Jurkat, Clone E6-1 (cell line): ENCODE data around the gene MRPS18B.

ENCODE experiments used
- DNase-seq: peaks from one replicate; pipeline ENCODE4 v3.0.0-alpha.2; 2011; ENCODE audit warnings: low read depth, low spot score
- H3K4me3 ChIP-seq: 2 replicates; pipeline ENCODE4 v1.5.1; 2011; ENCODE audit warnings: mild to moderate bottlenecking, low read length, control low read depth, moderate library complexity

MRPS18B gene

DNA sequence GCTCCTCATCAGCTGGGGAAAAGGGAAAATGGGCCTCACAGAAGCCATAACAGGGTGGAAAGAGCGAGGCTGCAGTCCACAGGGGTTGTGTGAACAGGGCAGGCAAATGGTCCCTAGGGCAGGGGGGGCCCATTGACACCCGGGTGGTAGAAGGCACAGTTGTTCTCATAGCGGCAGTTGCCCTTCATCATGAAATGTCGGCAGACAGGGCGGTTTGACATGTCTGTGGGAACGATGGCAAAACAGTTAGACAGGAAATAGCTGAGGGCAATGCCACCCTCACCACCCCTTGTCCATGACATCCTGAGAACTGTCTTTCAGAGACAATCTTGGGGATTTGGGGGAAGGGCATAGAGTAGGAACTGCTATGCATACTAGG, 16.2 kb upstream of the MRPS18B start:
- H3K4me3 ChIP-seq: peak overlapping the region; percentile 28
- DNase-seq: peak; percentile 93

DNA sequence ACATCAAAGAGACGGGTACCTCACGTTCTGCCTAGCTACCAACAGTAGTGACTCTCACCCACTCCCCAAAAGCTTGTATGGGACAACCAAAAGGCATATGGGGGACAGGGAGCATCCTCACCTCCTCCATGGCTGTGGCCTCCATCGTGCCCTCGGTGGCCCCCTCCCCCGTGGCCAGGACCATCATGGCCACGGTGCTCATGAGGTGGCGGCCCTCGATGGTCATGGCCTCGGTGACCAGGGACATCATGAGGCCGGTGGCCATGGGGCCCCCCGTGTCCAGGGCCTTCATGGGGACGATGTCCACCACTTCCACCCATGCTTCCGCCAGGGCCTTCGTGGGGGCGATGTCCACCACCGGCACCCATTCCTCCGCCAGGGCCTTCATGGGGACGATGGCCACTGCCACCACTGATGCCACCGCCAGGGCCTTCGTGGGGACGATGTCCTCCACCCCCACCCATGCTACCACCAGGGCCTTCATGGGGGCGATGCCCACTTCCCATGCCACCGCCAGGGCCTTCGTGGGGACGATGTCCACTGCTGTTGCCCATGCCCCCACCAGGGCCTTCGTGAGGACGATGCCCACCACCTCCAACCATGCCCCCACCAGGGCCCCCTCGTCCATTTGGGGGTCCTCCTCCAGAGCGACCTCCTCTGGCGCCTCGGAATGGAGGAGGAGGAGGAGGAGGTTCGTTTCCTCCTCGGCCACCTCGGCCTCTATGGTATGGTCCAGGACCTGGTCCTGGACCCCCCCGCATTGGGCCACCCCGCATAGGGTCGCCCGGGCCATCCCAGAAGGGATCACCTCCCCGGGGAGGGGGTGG, 15.6 kb upstream of the MRPS18B start:
- peak overlapping the region; percentile 28 for H3K4me3 ChIP-seq
- DNase-seq: no peak

DNA sequence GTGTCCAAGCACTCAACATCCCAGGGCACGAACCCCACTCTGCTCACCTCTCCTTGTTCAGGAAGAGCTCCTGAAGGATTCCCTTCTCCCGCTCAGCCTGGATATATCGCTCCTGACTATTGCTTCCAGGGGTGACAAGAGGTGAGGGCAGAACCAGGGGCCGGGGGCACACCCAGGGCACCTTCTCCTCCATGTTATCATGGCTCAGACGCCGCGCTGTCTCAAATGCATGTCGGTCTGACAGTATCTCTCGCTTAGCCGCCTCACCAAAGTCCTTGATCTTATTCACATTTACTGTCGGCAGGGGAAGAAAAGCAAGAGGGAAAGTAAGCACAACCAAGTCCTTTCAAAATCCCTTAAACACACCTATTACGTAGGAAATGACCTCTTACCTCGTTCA, 13.7 kb upstream of the MRPS18B start:
- DNase-seq: no peak
- H3K4me3 ChIP-seq: no peak overlapping the region

DNA sequence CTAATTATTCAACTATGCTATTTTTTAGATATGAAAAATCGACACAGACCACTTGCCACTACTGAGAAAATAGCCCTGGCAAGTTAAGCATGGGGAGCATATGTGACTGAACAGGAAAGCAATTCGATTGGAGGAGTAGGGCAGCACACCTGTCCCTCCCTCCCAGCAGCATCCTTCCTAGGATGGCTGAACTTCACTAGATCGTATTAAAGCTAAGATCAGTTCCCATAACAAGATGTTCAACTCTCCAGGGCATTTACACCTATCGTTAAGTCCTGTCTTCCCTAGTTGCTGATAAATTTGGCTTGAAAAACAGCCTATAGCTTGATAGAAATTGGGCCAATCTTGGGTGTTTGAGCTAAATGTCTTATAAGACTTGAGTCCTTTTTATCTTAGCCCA, 7.6 kb upstream of the MRPS18B start:
- DNase-seq: no peak
- no peak overlapping the region for H3K4me3 ChIP-seq

DNA sequence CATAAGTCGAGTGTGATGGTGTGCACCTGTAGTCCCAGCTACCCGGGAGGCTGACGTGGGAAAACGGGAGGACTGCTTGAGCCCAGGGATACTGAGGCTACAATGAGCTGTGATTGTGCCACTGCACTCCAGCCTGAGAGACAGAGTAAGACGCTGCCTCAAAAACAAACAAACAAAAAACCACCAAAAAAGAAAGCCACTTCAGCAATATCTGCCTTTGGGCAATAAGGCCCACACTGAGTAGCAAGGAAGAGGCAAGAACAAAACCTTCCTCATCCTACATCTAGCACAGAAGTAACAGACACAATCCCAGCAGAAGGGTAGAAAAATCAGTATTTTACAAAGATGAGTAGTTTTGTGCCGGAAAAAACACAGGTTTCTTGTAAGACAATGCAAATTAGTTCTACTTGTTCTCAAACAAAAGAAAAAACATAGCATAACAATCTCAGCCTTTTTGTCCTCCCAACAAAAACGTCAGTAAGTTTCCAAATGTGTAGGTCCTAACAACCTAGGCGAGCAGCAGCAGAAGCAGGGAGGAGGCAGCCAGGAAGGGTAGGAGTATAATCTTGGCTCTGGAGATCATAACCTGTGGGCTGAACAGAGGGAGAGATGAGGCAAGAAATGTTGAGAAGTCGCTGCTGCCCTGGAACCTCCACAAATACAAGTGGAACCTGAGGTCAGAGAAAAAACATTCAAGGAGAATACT, 6.3 kb upstream of the MRPS18B start:
- H3K4me3 ChIP-seq: no peak overlapping the region
- DNase-seq: no peak

DNA sequence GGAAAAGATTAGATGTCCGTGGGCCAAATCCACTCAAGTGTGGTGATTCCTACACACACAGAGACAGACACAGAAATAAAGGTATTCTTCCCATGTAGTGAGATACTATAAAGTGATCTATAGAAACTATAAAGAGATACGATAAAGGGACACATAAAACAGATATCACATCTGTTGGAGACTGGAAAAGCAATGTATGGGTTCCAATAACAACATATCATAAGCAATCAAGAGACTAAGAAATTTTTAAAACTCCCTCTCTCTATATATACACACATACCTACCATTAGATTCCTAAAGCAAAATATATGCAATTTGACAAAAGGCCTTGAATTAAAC, 5.8 kb upstream of the MRPS18B start:
- H3K4me3 ChIP-seq: no peak overlapping the region
- DNase-seq: no peak

DNA sequence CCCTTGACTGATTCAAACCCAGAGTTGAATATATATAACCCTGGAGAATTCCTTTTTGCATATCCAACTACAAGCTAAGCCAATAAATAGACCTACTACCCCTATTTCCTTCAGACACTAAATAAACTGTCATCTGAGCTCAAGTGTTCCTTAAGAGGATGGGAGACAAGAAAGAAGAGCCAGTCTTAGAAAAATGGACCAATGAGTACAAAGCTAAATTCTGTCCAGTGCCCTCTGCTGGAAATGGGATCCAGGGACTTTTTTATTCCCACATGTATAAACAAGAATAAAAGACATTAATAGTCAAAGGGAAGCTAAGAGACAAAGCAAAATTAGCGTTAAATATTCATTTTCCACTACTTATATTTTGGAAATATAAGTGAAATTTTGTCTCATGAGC, 5.4 kb upstream of the MRPS18B start:
- DNase-seq: no peak

DNA sequence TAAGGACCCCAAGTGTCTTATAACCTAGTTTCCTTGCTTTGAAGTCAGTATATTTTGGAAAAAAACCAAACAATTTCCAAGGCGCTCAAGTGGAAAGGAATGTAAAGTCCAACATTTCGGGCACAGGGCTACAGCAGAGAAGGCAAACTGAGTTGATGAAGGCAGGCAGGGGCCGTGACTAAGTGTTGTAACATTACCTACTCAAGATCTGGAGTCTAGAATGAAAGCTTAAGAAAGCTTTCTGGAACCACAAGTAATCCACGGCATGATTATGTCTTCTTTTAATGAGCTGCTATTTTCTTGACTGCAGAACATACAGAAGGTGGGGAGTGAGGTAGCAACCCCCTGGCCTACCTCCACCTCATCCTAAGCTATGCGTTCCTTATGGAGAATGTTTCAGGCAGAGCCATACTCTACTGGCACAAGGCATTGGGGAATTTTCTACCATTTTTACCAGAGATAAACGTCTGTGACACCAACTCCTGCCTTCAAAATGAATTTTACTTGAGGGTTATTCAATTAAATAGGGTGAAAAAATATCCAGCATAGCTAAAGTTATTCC, 4.9 kb upstream of the MRPS18B start:
- DNase-seq: no peak
- H3K4me3 ChIP-seq: no peak overlapping the region

More for the DNA sequence above, 5.4 kb upstream of the MRPS18B start:
- H3K4me3 ChIP-seq: no peak overlapping the region

DNA sequence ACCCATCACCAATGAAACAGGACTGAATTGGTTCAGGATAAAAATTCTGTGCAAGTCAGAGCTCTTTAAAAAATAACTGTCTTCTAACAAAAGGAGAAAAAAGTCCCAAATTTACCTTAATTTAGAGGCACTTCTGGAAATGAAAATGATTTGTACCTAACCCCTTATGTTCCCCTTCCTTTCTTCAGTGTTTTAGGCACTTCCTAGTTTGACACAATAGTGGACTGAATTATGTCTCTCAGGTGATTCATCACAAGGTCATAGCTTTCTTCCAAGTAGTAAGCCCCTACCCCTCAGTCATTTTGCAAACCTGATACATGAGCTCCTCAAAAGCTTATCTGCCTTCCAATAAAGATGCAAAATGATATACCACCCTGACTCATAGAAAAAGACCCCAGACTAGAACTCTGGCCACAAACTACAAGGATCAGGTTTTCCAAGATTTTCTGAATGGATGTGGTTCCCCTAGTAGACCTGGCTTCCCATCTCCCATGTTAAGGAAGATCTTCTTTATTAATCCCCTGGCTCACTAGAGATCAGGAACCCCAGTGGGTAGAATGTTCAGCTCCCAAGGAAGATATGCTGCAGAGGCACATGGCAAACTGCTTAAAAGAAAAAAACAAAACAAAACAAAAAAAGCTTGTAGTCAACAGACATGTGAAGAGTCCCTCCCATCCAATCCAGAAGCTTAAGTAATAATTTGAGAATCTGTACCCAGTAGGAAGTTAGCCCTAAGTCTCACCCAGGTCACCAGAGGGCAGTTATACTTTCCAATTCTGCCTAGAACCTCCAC, 4.2 kb upstream of the MRPS18B start:
- DNase-seq: no peak
- H3K4me3 ChIP-seq: no peak overlapping the region

DNA sequence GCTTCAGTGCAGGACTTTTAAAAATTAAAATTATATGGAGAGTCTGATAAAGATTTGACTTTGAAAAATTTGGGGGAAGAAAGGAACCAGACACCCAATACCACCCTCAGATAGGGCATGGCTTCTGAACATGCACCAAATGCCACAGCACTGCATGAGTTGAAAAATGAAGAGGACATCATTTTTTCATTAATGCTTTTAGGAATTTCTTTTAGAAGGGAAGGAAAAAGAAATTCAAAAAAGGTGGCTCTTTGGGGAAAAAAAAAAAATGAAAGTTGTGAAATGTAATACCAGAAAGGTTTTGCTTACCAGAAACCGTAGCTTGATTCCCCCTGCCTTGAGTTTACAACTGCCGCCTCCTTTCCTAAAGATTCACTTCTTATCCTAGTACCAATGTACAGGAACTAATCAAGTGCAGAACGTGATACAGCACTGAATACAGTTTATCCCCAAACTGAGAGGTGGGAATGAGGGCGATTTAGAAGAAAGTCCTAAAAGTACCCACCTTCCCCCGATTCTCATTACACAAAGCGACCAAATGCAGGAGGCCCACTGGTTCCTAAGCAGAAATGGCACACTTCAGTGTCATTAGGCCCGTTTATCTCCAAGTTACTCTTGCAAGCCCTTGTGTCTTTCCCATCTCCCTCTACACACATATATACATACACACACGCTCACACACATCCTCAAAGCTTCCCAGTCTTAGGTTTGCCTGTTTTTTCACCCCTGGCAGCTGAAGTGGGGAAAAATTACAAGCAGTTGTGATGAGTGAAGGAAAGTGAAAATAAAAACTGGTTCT, 3.4 kb upstream of the MRPS18B start:
- no peak for DNase-seq
- H3K4me3 ChIP-seq: peak overlapping the region; percentile 96

DNA sequence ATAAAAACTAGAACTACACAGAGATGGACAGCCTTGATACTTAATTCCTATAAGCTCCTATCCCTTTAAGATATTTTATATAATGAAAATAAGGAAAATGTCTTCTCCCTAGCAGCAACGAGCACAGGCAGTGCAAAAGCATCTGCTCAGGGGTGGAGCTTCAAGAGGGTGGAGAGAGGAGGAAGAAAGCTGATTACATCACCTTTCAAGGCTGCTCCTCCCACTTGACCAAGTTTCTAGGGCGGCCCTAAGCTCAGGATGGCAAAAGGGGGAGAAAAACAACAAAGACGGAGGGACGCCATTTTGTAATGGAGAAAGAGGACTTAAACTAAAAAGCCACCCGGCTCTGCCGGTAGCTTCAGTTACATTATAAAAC, 2.8 kb upstream of the MRPS18B start:
- peak overlapping the region; percentile 96 for H3K4me3 ChIP-seq
- peak; percentile 98 for DNase-seq

DNA sequence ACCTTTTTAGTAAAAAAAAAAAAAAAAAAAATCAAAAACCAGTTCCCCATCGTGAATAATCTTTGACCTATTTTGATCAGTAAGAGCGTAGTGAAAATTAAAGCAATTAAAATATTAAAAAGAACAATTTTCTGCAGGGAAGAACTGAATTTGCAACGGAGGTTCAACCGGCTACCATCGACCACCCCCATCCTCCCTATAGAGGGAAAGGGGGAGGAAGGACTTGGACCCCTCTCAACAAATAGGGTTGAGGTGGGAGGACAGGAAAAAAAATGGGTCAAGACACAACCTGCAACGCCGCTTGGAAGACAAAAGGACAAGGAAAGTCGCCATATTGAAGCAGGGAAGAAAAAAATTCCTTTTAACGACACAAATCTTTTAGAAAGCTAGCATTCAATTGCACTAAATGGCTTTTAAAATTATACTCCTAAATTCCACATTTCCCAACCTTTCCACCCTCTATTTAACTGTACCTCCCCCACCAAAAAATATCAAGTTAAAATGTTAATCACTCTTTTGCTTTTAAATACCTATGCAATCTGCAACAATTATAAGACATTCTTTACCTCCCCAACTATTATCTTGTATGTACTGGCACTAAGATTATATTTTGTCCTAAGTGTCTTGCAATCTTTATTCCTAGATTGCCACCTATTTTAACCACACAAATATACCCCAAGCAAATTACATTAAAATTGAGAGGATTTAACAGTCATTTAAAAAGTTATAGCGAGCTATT, 2.3 kb upstream of the MRPS18B start:
- H3K4me3 ChIP-seq: peak overlapping the region; percentile 96
- peak; percentile 78 for DNase-seq

DNA sequence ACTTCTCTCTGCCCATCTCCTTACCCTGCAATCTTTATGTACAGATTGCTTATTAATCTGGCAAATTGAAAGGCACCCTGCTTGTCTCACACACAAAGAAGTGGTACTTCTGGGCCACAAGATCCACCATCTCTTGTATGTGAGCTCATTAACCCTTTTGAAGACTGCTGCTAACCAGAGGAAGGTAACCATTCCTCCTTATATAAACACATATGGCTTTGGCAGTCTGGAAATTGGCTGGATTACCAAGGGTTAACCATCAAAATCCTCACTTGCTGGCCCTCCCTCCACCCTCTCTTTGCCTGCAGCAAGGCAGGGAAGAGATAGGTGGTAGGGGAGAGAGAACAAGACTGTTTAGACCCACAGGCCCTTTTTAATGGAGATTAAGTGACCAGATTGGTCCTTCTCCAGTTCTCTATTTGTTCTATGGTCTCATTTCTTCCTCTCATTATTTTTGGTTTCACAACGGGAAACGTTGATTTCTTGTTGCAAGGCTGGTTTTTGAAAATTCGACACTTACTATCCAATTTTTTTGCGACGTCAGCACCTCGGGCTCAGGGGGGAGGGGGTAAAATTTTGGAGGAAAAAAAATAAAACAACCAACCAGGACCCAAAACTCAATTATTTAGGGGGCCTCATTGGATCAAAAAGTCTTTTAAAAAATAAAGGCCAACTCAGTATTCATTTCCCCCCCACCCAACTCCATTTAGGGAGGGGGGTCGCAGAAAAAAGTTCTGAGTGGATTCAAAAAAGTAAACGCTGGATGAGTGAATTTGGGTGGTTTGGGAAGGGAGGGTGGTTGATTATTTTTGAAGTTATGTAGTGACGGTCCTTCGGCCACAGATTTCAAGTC, 1.5 kb upstream of the MRPS18B start:
- no peak for DNase-seq
- peak overlapping the region; percentile 96 for H3K4me3 ChIP-seq

DNA sequence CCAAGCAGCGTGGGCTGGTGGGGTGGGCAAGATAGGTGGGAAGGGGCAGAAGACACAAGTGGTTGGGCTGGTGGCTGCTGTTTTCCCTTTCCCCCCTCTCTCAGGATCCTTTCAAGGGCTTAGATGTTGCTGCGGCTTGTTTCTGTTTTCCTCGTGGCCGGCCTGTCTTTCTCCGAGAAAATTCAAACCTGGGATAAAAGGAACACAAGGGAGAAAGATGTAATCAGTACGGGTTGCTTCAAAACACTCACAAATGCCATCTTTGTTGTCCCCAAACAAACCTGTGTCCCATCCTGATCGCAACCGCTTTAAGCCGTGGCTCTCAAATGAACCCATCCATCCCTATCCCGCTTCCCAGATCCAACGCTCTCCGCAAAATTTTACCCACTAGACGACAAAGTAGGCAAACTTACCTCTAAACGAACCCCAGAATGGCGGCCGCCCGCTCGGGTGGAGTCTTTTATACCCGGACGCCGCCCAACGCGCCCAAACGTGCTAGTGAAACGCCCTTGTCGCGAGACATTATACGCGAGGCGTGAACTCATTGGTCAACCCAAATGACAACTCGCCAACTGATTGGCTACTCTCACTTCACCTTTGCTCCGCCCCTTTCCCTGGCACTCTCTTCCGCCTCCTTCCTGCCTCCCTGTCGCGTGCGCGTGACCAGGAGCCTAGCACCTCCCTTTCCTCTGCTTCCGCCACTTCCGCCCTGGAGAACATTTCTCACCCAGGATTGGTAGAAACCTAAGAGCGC, 652 bp upstream of the MRPS18B start, which contains the start of gene PPP1R10:
TSS of gene PPP1R10 (minus strand) at position 433 of the 754 bp plus-strand sequence. CDS start 7,299 bp downstream, outside the sequence.
- peak within 1 kb of the TSS; percentile 96 for H3K4me3 ChIP-seq
- peak; percentile 100 for DNase-seq

DNA sequence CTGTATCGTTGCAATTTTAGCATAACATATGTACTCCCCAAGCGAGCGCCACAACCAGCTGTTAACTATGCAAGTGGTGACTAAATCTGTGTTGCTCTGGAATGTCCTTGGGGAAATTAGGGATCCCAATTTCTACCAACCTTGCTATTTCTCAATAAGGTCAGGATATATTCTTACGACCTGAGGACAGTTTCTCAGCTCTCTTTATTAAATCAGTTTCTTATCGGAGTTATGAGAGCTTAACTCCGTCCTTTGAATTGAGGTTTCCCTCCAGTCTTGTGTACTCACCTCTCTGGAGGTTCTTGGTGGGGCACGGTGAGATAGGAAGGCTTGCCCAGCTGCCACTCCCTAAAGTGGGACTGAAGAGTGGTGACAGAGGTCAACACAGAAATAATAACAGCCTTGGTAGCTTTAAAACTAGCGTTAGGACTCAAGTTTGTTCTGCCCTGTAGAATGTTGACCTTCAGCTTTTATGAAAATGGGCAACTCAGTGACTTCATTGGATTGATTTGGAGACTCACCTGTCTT, 694 bp downstream of the MRPS18B start:
- DNase-seq: no peak
- H3K4me3 ChIP-seq: peak overlapping the region; percentile 68

DNA sequence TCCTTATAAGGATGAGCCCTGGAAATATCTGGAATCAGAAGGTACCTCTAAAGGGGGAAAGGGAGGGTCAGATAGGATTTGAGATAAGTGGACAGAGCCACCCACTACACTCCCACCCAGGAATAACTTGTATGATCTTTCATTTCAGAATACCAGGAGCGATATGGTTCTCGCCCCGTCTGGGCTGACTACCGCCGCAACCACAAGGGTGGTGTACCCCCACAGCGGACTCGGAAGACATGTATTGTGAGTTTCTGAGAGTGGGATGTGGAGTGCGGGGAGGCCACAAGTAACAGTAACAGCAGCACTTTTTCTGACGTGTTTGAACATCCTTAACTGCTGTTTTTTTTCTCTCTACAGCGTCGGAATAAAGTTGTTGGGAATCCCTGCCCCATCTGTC, 1.9 kb downstream of the MRPS18B start:
- DNase-seq: no peak
- no peak overlapping the region for H3K4me3 ChIP-seq
